ENCODE results near the gene ASPHD2.

ASPHD2 gene

DNA sequence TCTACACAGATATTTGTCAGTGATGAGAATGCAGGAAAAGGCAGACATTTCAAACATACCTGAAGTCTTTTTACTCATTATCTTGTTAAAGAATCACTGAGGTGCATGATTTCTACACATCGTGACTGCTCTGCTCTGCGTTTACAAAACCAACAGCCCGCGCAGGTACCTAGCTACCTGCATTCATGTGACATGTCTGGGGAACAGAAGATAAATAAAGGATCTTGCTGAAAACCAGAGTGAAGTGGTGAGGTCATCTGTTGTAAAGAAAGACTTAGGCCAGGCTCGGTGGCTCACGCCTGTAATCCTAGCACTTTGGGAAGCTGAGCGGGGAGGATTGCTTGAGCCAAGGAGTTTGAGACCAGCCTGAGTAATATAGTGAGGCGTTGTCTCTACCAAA lies 15.7 kb downstream of the ASPHD2 start:
- FAIRE-seq (no peak), DNase-seq (ENCODE audit: insufficient read length, low spot score) (no peak)

DNA sequence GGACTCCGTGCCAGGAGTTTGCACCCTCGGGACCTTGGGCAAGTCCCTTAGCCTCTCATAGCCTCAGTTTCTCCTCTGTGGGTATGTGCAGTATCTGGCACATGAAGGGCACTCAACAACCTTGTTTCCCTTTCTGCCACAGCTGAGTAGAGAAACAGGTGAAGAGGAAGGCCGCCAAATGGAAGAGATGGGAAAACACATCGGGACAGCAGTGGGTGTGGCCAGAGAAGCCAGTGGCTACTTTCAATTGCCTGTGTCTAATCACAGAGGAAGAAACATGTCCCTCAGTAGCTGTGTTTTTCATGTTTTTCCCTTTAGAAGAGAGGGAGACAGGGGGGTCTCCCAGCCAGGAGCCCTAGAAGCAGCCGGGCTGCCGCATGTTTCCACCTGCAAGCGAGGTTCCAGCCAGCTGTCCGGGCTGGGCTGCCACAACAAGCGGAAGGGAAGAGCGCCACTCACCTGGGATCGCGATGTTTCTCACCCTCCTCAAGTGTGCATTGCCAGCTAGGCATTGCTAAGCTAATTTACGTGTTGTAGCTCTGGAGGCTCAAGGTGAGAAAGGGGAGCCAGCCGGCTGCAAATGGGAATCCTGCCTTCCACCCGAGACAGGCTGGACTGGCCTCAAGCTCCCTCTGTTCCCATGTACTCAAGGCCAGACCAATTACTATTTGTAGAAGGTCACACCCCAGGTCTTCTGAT lies 16.7 kb downstream of the ASPHD2 start:
- DNase-seq (ENCODE audit: insufficient read length, low spot score) (no peak), FAIRE-seq (no peak)

DNA sequence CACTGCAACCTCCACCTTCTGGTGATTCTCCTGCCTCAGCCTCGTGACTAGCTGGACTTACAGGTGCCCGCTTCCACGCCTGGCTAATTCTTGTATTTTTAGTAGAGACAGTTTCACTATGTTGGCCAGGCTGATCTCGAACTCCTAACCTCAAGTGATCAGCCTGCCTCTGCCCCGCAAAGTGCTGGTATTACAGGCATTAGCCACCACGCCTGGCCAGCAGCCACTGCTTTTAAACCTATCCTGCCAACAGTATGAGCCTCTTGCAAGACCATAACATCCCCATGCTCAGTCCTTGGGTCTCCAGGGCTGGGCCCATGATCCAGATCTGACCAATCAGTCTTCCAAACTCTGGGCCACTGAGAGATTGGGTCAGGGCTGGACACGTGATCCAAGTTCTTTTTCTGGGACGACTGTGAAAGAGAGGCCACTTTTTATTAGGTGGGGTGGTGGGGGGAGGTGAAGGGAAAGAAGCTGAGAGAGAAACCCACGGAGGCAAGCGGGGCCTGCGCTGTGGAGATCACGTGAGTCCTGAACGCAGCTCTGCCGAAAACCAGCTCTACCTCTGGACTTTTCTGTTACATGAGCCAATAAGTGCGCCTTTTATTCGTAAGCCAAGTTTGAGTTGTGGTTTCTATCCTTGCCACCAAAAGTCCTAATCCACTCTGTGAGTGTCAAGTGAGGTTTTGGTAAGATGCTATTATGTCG lies 17.9 kb downstream of the ASPHD2 start:
- FAIRE-seq = no peak
- DNase-seq (ENCODE audit: insufficient read length, low spot score) = no peak

DNA sequence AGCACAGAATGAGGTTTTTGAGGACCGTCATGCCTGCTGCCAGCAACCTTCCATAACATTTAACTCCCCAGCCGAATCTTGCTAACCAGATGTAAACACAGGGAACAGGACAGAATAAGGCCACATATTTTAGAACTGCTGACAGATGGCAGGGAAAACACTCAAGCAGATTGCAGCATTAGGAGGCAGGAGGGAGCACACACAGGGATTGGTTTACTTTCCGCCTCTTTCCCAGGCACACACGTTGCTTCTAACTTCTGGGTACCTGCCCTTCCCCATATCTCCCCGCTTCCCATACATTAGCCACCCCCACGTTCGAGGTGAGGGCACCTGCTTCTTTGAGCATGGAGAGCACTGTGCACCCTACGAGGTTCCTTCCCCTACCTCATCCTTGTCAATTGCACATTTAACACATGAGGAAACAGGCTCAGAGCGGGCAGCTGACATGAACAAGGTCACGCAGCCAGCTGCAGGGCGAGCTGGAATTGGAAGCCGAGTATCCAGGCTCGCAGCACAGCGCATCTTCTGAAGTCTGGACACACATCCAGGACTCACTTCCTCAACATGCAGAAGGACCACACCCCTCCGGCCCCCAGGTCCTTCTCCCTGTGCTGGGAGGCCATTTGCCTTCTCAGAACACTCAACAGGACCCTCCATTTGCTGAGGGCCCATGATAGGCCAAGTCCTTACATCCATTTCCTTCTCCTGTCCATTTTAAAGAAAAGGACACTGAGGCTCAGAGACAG lies 18.7 kb downstream of the ASPHD2 start:
- DNase-seq (ENCODE audit: insufficient read length, low spot score) = no peak

DNA sequence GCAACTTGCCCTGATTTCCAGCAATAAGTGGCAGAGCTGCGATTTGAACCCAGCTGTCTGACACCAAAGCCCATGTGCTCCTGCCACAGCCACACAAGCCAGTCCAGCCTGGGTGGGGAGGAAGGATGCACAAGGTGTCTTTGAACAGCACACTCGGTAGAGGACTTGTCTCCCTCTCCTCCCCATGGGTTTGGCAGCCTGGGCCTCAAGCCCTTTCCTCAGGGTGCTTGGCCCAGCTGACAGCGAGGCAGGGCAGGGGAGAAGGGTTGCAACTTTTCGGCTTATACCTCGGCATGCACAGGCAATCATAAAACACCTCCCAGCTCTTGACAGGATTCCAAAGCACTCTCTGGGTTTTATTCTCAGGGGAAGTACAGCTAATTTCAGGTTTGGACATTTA lies 19.3 kb downstream of the ASPHD2 start:
- no peak for DNase-seq (ENCODE audit: insufficient read length, low spot score)
- no peak for FAIRE-seq

More for the DNA sequence above, 18.7 kb downstream of the ASPHD2 start:
- FAIRE-seq = no peak

DNA sequence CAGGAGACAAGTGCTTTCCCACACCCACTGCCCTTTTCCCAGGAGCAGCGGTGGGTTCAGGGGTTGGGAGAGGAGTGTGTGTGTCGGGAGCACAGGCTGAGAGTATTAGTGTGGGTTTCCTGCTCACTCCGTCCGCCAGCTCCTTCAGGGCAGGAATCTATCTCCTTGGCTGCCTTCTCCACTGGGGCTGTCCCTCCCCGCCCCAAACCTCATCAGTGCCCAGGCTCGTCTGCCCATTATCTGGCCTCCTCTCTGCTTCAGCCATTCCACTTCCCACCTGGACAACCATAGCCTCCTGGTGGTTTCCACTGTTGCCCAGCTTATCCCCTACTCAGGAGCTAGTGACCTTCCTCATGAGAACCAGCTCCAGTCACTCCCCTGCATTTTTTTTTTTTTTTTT lies 19.9 kb downstream of the ASPHD2 start:
- FAIRE-seq (no peak), DNase-seq (ENCODE audit: insufficient read length, low spot score) (no peak)

DNA sequence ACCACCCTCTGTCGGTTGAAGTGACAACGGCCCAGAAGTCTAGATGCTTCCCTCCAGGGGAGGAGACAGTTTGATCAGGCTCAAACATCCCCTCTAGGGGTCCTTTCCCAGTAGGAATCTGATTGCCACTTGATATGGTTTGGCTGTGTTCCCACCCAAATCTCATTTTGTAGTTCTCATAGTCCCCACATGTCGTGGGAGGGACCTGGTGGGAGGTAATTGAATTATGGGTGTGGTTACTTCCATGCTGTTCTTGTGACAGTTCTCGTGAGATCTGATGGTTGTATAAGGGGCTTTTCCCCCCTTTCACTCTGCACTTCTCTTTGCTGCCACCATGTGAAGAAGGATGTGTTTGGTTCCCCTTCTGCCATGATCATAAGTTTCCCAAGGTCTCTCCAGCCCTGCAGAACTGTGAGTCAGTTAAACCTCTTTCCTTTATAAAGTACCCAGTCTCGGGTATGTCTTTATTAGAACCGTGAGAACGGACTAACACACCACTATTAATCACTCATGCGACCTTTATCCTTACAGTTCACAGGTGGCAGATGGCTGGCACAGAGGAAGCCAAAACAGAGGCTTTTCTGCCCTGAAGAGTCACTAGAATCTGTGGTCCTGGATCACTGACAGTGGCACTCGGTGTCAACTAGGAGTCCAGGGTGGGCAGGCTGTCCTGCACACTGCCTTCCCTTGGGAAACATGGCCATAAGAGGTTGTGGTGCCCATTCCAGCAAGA lies 21.6 kb downstream of the ASPHD2 start:
- FAIRE-seq = no peak

DNA sequence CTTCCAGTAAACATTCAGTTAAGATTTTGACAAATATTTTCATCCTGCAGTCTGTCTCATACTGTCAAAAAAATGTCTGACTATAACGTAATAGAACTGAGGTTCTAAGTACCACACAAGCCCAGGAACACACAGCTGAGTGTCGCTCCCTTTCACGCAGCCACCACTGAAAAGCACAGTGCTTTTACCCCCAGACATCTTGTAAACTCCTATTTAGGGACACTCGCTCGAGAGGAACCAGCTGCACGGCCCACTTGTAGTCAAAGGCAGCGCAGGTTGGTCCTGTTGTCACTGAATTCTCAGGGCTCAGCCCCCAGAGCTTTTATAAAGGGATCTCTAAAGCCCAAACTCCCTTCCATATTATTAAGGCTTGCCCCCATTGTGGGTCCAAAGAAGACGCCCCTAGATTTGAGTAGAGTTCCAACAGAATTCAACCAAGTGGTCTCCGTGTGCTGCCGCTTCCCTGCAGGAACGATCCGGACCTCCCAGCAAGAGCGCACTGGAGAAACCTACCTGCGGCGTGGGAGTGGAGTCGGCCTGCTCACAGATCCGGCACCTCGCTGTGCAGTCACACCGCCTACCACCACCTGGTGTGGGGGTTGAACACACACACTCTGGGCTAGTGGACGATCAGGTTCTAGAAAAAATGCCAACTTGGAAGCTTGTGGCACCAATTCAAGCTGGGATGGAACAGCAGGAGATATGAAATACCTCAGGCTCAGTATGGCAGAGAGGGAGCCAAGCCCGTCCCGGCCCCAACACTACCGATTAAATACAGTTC lies 23.4 kb downstream of the ASPHD2 start:
- DNase-seq (ENCODE audit: insufficient read length, low spot score) (no peak), FAIRE-seq (no peak)

More for the DNA sequence above, 21.6 kb downstream of the ASPHD2 start:
- DNase-seq (ENCODE audit: insufficient read length, low spot score) = no peak

DNA sequence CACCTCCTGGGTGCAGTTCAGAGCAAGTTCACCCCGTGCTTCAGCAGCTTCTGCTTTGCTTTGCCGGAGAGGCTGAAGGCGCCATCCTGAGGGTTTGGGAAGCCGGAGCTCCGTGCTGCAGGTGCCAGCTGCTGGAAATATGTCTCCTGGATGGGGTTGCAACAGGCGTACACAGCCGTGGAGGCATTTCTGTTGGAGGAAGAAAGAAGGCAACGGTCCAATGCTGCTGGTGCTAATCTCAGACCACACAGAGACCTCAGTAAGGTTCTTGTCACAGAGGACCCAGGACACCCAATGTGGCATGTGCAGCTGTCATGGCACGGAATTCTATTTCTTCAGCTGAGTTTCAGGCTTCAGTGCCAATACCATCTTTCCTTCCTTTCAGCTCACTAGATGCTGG lies 24.2 kb downstream of the ASPHD2 start:
- FAIRE-seq (no peak), DNase-seq (ENCODE audit: insufficient read length, low spot score) (no peak)

DNA sequence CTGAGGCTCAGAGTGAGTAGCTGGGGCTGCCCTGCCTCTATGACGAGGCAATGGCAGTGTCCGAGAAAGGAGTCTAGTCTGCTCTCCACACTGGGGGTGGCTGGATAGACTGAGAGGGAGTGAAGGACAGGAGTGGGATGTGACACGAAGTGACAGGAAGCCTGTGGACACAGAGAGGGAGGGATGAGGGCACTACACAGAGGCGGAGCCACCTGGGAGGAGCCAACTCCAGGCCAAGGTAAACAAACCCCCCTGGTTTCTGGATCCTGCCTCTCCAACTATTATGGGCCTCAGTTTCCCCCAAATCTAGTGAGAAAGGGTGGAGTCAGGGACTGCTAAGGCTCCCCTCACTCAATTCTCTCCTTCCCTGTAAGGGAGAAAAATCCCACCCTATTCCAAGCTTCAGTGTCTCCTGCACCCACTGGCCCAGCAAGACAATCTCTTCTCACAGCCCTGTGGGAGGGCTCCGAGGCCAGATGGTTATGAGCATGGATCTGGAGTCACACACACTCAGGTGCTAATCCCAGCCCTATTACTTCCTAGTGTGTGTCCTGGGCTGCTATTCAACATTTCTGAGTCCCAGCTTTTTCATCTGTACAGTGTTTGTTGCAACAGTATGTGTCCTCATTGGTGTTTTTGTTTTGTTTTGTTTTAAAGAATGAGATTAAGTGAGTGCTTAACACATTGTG lies 24.9 kb downstream of the ASPHD2 start:
- FAIRE-seq = no peak
- DNase-seq (ENCODE audit: insufficient read length, low spot score) = no peak

DNA sequence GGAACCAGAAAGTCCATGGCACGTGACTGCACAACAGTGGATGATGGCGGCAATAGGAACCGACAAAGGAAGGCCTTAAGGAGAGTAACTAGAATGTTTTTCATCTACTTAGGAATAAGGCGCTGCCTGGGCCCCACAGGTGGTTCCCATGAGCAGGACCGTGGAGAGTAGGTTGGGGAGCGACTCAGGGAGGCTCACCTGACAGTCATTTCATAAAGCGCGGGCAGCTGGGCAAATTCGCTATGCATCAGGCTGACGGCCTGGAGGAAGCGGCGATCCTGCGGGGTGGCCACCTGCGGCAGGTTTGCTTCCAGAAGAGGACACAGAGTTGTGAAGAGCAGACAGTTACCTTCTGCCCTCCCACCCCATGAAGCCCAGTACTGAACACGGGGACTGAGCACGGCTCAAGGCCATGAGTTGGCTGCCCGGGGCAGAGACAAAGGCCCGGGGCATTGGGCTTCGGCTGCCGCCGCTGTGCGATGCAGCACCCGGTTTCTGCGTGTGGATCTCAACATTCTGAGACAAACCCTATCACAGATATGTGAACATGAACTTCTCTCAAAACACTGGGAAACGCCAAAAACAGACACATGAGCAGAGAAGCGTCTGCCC lies 28.7 kb downstream of the ASPHD2 start:
- DNase-seq (ENCODE audit: insufficient read length, low spot score) (no peak), FAIRE-seq (no peak)

DNA sequence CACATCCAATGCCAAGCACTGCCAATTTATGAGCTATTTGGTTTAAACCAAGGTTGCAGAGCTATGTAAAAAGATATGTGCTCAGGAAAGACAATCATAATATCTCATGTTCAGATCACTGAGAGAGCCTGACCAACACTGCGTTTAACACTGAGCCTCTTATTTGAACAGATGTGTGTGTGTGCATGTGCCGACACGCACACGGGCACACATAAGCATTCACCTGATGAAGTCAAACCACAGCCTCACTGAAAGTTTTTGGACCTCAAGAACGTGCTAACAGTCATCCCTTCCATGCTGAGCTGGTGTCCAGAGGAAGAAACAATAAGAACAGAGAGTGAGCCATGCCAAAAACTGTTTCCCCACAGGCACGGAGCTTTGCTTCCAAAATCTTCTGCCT lies 31.1 kb downstream of the ASPHD2 start:
- no peak for DNase-seq (ENCODE audit: insufficient read length, low spot score)
- no peak for FAIRE-seq

DNA sequence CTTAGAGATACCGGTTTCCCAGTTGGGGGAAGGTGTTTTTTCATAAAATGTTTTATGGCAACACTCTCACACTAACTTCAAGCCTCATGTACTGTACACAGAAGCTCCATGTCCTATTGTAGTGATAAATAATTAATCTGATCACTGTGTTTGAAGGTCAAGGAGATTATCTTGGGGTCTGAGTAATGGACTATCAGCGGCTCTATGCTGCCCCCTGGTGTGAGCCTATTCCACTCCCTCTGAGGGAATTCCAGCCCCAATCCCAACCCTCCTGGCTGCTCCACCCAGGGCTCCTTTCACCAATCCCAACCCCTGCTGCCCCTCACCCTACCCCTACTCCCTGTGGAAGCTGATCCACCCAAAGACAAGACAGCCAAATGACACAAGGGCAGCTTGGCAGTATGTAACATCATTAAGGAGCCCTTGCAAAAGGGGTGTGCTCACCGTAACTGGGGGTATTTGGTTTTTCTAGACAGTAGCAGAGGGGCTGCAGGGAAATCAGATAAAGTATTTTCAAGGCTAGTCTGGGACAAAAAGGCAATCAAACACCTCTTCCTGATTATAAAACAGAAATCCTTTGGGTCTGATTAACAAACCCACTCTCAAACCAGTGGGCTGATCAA lies 32.2 kb downstream of the ASPHD2 start:
- FAIRE-seq (no peak), DNase-seq (ENCODE audit: insufficient read length, low spot score) (peak; percentile 44)

DNA sequence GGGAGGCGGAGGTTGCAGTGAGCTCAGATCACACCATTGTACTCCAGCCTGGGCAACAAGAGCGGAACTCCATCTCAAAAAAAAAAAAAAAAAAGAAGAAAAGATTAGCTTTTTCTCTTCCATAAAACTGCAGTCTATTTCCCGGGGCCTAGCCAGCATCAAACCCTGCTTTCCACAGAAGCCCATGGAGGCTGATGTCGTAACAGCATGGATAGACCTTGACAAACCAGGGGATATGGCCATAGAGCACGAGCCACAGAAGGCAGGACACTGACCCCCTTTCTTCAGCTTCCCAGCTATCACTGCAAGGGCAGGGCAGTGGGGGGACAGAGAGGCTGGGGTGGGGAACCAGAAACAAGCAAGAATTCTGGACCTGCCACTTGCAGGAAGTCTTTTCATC lies 33.0 kb downstream of the ASPHD2 start:
- FAIRE-seq = no peak
- DNase-seq (ENCODE audit: insufficient read length, low spot score) = no peak

DNA sequence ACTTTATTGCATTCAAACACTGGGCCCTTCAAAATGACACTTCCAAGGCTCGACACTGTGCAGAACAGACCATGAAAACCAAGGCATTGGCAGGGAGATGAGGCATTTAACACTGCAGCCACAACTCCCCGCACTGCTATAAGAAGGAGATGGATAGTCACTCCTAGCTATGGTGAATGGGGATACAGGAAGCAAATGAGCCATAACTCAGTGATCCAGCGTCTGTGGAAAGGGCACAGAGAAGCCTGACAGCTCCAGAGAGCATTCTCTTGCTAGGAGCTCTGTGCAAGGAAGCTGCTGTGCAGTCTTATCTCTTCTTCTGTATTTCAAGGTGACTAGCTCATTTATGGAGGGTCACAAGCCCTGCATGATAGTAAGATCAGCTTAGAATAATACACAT lies 33.6 kb downstream of the ASPHD2 start:
- no peak for FAIRE-seq

DNA sequence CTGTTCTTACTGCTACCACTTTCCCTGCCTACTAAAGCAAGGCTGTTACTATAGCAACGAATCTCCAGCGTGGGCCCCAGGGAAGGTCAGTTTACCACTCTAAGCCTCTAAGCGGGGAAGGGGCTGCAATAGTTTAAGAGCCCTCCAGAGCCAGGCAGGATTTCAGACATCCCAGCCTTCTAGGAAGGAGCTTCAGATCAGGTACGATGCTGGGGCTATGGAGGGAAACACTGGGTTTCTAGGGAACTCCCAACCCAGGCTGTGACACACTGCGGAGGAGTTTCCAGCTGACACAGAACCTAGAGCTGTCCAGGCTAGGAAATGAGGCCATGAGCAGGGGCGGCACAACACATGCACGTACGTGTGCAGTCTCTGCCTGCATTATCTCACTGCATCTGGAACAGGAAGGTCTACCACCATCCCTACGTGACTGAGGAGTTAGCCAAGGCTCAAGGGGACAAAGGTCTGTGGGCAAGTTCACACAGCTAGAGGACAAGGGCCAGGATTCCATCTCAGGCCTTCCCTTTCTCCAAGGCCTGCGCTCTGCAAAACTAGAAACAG lies 34.1 kb downstream of the ASPHD2 start:
- DNase-seq (ENCODE audit: insufficient read length, low spot score) (no peak), FAIRE-seq (no peak)

More for the DNA sequence above, 33.6 kb downstream of the ASPHD2 start:
- no peak for DNase-seq (ENCODE audit: insufficient read length, low spot score)

DNA sequence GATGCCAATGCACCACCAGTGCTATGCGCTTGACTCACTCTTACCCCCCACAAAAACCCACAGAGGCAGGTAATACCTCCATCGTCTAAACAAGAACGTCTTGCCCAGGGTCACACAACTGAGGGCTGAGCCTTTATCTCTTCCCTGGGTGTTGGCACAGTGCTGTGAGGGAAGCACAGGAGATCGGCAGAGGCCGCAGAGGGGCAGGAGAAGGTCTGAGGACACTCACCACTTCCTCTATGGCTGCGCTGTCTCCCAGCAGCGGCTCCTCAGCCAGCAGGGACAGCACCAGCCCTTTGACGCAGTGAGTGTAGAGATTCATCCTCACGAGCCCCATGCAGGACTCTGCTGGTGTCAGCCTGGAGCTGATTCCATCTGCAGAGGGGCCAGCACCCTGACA lies 34.6 kb downstream of the ASPHD2 start:
- no peak for FAIRE-seq

DNA sequence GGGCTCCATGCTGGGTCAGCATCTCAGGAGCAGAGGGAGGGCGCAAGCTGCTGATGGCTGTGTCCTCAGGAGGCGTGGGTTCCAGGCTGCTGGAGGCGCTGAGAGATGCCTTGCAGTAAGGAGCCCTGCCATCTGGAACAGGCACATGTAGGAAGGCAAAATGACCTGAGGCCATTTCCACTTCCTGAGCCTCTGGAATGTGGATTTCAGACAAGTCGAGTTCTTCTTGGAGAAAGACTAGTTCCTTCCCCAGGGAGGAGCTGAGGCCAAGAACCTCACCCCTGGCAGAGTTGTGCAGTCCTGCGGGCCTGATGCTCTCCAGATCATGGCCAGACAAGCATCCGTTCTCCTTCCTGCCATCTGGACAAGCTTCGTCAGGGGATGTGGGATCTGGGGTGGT lies 35.3 kb downstream of the ASPHD2 start:
- no peak for FAIRE-seq

More for the DNA sequence above, 34.6 kb downstream of the ASPHD2 start:
- DNase-seq (ENCODE audit: insufficient read length, low spot score) = no peak

DNA sequence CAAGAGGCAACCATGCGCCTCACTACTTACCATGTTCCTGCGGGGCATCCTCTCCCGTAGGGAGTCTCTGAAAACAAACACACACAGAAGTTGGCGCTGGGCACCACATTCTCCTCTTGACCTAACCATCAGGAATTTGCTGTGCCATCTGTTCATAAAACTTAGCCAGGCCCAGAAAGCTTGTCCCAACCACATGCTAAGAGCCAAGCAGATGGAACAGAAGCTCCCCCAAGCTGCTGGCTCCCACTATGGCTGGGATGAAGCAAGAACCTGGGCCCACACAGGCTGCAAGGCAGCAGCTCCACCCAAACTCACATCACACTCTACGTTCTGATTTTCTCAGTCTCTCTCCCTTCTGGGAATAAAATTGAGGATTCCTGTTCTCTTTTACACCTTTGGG lies 37.1 kb downstream of the ASPHD2 start:
- DNase-seq (ENCODE audit: insufficient read length, low spot score) (no peak), FAIRE-seq (no peak)

More for the DNA sequence above, 35.3 kb downstream of the ASPHD2 start:
- no peak for DNase-seq (ENCODE audit: insufficient read length, low spot score)
